Stimulated activated CD4-positive, alpha-beta T cell treated with anti-CD3 and anti-CD28 coated beads, Interleukin-12 subunit alpha, Interleukin-12 subunit beta, amount 100 ng/mL, for 4 hours (primary cell): ENCODE data around the gene TRPM6.

Experiments used
- DNase-seq: peaks from one replicate; pipeline ENCODE4 v3.0.0-alpha.2; 2020

TRPM6 gene

DNA sequence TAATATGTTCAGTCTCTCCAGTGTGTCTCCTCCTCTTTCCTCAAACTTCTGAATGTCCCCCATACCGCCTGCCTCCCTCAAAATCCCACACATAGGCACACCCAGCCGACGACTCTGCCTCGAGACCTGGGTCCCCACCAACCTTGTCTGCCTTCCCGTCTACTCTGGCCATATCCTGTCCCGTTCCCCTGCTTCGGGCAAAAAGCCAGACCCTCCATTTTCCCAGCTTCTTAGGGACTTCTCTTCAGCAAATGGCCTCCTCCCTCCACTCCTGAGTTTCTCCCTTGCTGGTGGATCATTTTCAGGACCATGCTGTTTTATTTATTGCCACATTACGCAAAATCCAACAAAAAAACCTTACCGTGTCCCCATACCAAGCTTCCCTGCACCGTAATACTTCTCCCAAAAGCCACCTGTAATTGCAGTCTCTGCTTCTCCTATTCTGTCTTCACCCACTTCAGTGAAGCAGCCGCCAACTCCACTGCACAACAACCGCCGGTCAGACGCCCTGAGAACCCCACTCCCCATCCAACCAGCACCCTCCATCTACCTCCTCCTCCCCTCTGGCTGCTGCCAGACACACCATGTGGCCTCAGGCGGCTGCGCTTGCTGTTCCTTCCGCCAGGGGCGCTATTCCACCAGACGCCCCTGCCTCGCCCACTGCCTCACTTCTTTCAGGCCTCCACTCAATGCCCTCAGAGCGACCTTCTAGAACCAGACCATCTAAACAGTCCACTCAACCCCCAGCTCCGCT lies 117.0 kb downstream of the TRPM6 start:
- DNase-seq = peak; percentile 38

DNA sequence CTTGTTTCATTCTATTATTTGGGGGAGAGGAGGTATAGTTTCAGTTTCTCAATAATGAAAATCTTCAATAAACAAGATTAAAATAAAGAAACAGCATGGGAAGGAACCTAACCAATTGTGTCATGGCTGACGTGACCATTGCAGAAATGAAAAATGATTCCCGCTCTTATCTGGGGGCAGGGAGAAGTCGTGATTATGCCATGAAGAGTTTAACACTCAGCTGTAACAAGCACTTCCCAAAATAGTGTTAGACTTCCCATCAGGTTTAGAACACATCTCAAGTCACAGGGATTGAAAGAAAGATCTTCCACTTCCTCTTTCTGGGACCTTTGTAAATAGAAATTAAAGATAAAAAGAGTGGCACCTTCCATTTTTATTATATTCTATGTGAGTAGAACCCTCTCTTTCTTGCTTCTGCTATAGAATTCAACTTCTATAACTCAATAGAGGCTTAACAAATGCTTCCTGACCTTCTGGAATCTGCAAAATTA lies 122.2 kb downstream of the TRPM6 start:
- no peak for DNase-seq

DNA sequence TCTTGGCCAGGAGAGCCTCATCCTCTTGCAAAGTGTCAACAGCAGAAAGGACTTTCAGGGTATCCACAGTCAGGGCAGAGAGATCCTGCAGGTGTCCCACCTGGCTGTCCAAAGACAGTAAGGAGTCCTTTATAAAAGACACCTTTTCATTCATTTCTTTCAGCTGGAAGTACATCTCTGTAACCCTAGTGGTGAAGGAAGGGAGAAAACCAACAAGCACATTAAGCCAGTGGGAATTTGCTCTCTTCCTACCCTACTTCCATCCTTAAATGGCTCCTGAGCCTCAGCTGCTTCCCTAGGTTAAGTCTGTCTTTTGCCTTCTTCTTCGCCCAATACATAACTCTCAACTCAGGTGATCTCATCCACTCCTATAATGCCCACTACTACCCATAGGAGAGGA lies 124.8 kb downstream of the TRPM6 start:
- no peak for DNase-seq

DNA sequence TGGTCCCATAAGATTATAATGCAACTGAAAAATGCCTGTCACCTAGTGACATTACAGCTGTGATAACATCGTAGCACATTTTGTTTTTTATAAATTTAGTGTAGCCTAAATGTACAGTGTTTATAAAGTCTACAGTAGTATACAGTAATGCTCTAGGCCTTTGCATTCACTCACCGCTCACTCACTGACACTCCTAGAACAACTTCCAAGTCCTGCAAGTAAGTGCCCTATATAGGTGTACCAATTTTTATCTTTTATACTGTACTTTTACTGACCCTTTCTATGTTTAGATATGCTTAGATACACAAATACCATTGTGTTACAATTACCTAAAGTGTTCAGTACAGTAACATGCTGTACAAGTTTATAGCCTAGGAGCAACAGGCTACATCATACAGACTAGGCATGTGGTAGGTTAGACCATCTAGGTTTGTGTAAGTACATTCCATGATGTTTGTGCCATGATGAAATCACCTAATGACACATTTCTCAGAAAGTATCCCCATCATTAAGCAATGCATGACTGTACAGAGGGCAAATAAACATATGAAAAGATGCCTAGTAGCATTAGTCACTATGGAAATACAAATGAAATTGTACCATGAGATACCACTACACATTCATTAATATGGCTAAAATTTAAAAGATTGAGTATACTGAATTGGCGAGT lies 127.6 kb downstream of the TRPM6 start:
- DNase-seq = no peak

DNA sequence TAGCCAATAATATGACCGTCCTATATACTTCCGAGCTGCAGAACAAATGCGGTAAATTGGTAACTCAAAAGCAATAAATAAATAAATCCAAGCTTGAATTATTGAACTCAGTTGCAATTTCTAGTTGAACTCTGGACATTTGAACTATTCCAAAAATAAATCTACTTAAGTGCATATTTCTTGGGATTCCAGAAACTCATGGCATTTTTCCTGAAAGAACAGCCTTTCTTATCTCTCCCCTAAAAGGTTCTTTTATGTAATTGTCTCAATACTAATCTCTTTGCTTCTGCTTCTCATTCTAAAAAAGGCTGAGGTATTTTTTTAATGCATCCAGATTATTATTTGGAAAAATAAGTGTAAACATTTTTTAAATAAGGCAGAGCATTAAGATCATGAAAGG lies 131.7 kb downstream of the TRPM6 start:
- DNase-seq = no peak

DNA sequence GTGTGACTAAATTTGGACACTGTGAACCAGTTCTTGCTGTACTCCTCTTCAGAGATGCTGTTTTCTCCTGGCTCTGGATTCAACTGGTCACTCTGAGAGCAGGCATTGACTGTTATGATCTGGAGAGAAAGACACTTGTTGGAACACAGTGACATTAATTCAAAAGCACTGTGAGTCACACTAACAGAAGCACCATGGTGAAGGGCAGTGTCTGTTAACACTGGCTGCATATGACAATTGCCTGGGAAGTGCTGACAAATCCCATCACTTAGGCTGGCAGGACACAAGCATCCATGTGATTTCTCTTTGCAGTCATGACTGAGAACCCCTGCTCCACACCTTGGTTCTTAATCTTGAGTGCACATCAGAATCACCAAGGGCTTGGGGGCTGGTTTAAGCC lies 132.4 kb downstream of the TRPM6 start:
- DNase-seq = no peak

DNA sequence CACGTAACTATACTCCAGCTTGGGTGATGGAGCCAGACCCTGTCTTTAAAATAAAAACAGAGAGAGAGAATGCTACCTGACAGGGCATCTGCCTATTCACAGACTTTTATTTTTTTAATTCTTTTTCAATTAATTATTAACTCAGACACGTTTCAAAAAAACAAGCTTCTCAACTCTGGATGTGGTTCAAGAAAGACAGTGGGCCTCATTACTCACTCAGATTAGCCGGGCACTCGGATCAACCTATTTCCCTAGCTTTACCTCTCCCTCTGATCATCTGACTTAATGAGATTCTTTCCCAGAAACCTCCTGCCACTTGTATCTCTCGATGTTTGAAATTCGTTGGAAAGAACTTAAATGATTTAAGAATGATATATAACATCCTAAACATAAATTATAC lies 134.1 kb downstream of the TRPM6 start:
- DNase-seq = no peak

DNA sequence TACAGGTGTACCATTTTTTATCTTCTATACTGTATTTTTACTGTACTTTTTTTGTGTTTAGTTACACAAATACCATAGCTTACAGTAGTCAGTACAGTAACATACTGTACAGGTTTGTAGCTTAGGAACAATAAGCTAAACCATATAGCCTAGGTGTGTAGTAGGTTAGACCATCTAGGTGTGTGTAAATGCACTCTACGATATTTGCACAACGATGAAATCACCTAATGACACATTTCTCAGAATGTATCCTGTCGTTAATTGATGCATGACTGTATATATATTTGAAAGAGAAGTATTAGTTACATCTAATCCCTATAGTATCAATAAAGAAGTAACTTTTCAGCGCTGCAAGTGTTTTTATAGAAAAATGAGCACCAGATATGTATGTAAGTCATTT lies 138.8 kb downstream of the TRPM6 start:
- DNase-seq = no peak

DNA sequence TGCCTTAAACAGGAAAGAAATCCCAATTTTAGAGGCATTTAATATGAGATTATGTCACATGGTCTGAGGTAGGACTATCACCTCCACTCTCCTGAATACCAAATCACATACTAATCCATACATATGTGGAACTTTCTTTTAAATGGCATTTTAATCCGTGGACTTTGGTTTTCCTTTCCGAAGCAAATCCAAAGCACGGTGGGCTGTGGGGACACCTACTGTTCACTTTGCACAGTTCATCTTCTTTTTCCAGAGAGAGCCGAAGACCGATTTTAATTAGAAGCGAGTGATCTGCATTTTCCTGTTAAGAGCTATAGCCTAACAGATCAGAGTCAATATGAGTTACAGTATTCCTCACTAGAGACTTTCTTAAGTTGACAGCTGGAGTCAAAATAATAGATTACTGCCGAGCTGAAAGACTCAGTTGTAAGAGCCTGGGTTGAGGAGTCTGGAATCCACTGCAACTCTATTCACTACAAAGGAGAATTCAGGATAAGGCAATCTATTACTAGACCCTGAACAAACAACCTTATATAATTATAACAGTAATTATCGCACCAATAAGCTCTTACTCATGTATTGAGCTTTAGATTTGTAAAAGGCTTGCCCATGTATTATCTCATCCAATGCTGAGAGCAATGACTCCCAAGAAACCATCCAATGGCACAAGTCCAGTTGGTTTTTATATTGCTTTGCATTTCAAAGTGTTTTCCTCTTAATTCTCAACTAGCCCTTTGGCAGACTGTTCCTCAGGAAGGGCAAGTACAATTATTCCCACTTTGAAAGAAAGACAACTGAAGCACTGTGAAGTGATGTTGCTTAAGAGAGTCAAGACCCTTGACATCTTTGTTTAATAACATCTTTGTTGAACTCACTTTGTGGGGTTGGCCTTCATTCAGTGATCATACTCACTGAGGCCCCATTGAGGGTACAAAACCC lies 144.7 kb downstream of the TRPM6 start:
- no peak for DNase-seq

DNA sequence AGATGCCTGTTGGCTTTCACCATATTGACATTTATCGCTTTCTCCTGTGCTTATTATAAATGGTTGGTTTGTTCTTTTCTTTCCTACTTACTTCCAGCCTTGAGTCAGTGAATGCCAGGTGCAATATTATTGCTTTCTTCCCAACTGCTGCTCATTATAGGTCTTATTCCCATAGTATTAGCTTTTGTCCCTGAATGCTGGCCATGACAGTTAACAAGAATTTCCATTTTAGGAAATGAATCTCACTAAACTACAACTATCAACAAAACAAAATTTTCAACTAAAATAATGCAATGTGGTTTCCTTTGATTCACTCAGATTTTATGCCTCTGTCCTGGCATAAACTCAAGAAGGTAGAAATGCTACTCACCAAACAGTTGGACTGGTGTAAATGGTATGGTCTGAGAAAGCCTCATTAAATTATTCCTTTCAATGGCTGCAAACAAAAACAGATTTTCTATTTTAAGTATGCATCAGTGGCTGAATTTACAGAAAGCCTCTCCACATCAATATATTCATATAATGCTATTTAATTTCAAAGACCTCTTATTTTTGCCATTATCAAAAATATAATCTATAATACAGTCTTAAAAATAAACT lies 145.4 kb downstream of the TRPM6 start:
- DNase-seq = no peak

DNA sequence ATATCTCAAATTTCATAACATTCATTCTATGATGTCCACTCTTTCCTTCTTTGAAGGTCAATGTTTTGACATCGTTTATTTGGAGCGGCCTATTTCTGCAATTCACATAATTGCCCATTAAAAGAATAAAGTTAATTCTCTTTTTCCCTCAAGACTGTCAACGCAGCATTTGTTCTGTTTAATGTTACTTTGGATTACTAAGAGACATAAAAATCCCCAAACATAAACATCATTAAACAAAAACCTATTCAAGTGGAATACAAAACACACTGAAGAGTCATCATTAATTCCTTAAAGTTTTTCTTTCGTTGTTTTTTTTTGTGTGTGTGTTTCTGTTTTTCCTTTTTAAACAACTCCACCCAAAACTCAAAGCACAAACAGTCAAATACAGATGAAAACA lies 151.1 kb downstream of the TRPM6 start:
- no peak for DNase-seq

DNA sequence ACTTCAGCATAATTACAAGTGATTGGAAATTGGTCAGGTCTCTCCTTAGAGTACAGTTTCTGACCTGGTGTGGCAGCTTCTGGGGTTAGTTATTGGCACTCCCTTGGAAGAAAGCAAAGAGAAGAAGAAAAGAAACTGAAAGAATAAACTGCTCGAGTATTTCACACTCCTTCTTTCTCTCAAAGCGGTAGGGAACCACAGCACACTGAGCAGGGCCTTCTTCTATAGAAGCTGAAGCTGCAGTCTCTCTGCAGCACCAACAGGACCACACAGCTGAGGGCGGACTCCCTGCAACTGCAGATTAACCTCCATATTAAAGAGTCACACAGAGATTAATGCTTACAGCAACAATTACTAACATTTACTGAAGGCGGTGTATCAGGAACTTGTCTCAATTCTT lies 152.0 kb downstream of the TRPM6 start:
- no peak for DNase-seq

DNA sequence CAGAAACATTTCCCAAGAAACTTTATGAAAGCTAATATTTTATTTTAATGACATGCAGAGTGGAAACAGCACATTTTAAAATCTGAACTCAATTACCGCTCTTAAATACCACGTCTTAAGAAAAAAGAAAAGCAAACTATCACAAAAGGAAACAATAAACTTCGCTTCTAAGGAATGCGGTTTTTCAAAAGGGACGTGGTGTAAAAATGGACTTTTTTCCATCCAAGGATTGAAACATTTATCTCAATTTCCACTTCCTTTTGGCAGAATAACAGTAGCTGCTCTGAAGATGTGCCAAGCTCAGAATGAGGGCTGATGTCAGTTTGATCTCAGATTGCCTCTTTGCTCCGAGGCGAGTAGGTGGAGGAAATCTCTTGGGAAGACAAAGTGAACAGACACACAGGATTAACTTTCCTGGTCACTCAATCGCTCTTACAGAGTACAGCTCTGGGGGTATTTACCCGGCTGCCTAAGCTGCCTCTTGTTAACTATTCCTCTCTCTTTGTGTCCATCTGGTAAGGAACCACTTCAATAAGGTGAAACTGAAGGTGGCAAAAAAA lies 158.5 kb downstream of the TRPM6 start:
- DNase-seq = no peak

DNA sequence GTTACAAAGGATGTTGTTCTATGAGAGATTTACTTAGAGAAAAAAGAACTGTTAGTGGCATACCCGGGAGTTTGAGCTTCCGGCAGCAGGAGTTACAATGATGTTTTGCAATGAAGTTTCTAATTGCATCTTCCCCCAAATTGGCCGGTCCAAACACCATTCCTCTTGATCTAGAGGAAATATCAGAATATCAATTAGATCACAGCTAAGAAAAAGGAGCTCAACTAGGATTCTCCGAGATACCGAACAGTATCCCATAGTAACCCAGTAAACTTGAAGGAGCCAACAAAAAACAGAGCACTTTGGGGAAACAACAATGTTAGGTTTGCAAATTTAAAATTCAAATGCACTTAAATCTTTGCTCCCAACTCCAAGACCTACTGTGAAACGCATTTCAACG lies 159.5 kb downstream of the TRPM6 start:
- DNase-seq = no peak

DNA sequence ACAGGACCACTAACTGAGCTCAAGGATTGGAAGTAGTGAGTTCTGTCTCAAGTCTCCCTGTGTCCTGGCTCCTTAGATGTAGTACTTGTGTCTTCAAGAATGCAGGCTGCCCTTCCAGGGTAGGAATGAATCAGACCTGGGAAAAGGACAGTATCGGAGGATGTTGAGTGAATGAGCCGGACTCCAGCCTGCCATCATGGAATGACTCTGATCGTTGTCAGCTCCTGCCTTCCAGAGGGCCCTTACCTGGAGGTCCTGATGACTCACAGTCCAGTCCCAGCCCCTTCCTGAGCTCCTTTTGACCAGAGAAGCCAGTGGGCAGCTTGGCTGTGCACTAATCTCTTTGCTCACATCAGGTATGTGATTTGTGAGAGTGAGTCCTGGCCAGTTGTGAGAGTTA lies 161.1 kb downstream of the TRPM6 start:
- DNase-seq = no peak

DNA sequence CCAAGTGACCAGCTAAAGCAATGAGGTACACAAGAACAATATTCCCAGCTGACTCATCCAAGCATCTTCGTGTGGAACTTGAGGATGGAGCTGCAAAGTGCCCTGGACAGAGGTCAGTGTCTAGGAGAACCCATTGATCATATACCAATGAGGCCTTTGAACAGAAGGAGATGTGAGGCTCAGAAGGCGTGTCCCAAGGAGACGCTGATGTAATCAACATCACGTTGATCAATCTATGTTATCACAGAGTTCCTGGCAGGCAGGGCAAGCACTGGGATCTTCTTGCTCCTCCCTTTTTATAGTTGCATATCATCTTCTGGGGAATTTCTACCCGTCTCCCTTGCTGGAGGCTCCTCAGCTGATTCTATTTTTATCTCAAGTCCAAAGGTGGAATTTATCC lies 163.4 kb downstream of the TRPM6 start:
- DNase-seq = no peak

DNA sequence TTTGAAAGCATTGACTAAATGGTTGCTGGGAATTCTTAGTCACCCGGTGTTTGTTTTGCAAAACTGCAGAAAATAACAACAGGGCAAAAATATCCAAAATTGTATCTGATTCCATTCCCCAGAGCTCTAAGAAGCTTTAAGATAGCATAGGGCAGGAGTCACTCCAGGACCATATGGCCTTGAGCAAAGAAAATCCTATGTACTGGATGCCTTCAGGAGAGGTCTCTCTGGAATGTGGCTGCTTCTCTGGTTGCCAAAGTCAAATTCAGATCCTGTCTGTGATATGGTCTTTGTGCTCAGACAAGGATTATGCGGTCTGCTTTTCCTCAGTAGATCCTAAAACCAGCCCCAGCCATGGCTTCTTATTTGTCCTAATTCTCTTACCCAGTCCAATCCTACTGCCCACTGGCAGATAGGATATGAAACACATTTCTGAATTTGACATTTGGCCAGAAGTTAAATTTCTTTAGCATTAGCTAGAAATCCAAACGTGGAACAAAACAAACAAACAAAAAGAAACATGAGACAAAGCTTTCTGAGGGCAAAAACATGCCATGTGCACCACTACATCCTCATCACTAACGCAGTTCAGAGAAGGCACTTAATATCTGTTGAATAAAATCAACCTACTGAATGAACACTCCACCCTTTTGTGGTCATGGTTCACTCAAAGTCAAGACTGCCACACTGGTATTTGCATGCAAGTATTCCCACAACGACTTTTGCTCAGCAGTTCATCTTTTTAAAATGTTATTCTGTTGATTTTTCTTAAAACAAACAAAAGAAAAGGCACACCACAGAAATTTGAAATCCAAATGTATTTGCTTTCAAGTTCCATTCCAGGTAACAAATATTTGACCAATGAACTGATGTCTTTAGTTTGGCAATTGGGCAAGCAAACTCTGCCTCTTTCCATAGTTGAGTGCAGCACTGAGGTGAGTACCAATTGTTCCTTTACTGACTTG lies 165.7 kb downstream of the TRPM6 start:
- DNase-seq = no peak

DNA sequence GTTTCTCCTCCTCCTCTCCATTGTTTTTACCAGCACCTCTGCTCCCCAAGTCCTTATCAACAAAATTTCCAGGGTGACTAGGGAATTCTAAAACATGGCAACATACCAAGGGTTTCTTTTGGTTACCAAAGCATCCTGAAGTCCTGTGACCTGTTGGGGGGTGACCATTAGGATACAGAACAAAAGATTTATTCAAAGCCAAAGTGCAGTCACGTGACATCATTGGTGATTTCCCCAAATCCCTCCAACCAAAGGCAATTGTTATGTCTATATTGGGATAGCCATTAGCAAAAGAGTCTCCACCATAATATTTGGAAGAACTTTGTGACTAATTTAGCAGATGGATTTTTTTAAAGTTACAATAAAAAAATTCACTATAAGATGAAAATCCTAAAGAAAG lies 168.4 kb downstream of the TRPM6 start:
- DNase-seq = no peak

DNA sequence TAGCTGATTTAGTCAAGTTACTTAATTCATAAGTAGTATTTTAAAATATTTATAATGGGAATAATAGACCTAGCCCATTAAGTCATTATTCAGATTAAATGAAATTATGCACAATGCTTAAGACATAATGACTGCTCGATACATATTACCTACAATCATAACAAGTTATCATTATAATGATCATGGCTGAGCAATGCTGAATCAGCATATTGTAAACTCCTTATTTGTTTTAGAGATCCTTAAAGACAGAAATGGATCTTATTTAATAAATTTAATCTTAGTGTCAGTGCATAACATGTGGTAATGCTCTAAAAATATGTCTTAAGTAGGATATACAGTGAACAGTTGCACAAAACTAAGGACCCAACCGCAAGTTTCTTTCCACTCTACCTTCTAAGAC lies 169.0 kb downstream of the TRPM6 start:
- no peak for DNase-seq

DNA sequence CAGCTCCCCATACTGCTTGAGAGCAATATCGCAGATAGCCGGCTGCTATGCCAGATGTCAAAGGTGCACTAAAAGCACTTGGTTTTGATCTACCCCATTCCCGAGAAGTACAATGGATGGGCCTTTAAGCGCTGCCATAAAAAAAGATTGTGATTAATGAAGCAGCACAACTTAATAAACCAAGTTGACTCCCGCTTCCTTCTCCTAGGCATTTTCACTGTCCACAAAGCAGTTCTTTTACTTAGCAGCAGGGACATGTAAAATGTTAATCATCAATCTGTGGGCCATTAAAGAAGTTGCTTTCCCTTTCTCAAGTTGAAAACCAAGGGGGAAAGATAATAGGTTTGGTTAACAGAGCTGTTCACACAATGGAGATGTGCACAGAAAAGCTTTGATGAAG lies 176.4 kb downstream of the TRPM6 start:
- DNase-seq = no peak

DNA sequence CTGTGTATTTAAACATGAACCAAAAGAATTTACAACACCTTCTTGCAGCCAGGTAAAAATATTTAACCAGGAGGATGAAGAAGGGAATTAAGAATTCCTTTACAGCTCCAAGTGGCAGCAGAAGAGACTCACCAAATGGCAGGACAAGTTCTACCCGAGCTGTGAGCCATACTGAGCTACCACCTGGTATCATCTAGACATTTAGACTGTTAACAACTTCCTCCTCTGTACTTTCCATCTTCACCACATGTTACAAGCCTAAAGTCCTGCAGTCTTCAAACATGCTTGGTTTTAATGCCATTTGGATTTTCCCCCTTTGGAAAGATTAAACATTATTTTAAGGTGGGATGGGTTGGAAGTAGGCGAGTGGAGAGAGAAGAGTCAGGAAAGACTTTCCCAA lies 190.2 kb downstream of the TRPM6 start:
- no peak for DNase-seq

DNA sequence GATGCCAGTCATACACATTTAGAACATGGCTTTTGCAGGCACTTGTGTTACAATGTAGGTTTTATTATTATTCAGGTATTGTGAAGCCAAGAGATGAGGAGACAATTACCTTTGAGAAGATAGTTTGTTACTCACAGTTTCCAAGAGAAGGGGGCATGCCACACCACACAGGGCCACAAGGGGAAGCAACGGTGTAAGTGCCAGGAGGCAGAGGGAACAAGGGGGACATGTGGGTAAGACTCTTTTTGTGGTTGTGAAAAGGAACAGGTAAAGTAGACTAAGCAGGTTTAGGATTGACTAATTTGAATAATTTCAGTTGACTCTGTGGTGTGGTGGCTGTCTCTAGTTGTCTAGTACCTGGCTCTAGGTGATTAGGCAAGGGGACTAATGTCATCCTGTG lies 191.2 kb downstream of the TRPM6 start:
- DNase-seq = no peak
